ENCODE measurements around the gene ZDHHC8. TPM values are rescaled to one million over a fixed set of nuclear protein-coding genes. Genes with fewer than 3 reads are reported as not detected.

The ZDHHC8 gene
- total RNA-seq, 2 donors from 2014 or later: 82.2 to 82.3 TPM

DNA sequence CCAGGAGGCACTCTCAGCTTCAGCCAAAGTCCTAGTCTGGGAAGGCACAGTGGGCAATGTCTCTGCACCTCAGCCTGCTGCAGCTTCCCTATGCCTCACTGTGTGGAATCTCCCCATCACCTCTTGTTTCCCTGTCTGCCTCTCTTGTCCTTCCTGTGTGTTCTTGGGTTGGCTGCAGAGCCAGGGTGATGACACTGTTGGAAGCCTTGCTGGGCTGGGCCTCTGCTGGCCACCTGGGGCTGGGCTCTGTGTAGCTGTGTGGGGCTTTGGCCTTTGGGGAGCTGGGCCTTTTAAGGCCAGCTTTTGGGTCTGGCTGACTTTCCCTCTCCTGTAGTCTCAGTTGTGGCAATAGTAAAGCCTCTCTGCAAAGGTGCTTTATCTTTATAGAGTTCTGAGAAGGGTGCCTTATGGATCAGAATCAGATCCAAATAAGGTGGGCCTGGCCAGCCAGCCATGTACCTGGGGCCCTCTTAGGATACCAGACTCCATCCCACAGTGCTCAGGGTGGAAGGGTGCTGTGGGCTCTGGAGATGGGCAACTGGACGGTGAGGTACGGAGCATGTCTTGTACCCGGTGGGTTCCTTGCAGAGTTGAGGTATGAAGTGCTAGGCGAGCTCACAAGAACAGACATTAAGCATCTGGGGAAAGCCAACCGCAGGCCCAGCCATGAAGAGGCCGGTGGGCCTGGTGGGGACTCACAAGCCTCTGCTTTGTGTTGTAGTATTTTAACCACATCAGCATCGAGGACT, 26.0 kb upstream of the ZDHHC8 start:
- Histone ChIP-seq H3K9ac (ENCODE audit: extremely low read depth, low read length, poor library complexity, severe bottlenecking) (no peak overlapping the region), H3K27ac (ENCODE audit: low read depth, low read length) (peak overlapping the region; percentile 44), H3K4me1 (ENCODE audit: control insufficient read depth, insufficient read depth, low read length) (no peaks in the 10 kb centered on the region), H3K4me3 (ENCODE audit: low read length) (no peak overlapping the region), H3K27me3 (ENCODE audit: control insufficient read depth, insufficient read depth, low read length, poor library complexity, severe bottlenecking) (no peaks in the 10 kb centered on the region), H3K36me3 (ENCODE audit: control insufficient read depth, insufficient read depth, low read length) (peaks cover 82% of the 10 kb centered on the region), H3K9me3 (ENCODE audit: control insufficient read depth, low read length) (no peaks in the 10 kb centered on the region)
- Mint-ChIP-seq H3K4me1 (no peaks in the 10 kb centered on the region), H3K27me3 (ENCODE audit: insufficient read depth) (no peaks in the 10 kb centered on the region), H3K4me3 (no peak overlapping the region), H3K36me3 (ENCODE audit: low read depth) (peaks cover 63% of the 10 kb centered on the region), H3K27ac (no peak overlapping the region), H3K9me3 (no peaks in the 10 kb centered on the region)
- DNase-seq: no peak
- TF ChIP-seq, protein P1, sequence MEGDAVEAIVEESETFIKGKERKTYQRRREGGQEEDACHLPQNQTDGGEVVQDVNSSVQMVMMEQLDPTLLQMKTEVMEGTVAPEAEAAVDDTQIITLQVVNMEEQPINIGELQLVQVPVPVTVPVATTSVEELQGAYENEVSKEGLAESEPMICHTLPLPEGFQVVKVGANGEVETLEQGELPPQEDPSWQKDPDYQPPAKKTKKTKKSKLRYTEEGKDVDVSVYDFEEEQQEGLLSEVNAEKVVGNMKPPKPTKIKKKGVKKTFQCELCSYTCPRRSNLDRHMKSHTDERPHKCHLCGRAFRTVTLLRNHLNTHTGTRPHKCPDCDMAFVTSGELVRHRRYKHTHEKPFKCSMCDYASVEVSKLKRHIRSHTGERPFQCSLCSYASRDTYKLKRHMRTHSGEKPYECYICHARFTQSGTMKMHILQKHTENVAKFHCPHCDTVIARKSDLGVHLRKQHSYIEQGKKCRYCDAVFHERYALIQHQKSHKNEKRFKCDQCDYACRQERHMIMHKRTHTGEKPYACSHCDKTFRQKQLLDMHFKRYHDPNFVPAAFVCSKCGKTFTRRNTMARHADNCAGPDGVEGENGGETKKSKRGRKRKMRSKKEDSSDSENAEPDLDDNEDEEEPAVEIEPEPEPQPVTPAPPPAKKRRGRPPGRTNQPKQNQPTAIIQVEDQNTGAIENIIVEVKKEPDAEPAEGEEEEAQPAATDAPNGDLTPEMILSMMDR (conservative IDR thresholded peaks at IDR 0.05): no peak
- 96 to 100% methylated on average over 7 of the region's 7 CpGs for WGBS, 2 experiments (ENCODE audit: insufficient coverage in 1 of 2, insufficient read length in 1 of 2)

GRCh38 chr22:20106205-20106848, 25.3 kb upstream of the ZDHHC8 start:
- Histone ChIP-seq H3K4me3 (ENCODE audit: low read length) (no peak overlapping the region), H3K27ac (ENCODE audit: low read depth, low read length) (peak overlapping the region; percentile 44), H3K9me3 (ENCODE audit: control insufficient read depth, low read length) (no peaks in the 10 kb centered on the region), H3K27me3 (ENCODE audit: control insufficient read depth, insufficient read depth, low read length, poor library complexity, severe bottlenecking) (no peaks in the 10 kb centered on the region), H3K36me3 (ENCODE audit: control insufficient read depth, insufficient read depth, low read length) (peaks cover 80% of the 10 kb centered on the region), H3K9ac (ENCODE audit: extremely low read depth, low read length, poor library complexity, severe bottlenecking) (no peak overlapping the region), H3K4me1 (ENCODE audit: control insufficient read depth, insufficient read depth, low read length) (no peaks in the 10 kb centered on the region)
- H3K4me3 Mint-ChIP-seq: no peak overlapping the region
- H3K36me3 Mint-ChIP-seq (ENCODE audit: low read depth): peaks cover 61% of the 10 kb centered on the region
- TF ChIP-seq, protein P1 (conservative IDR thresholded peaks at IDR 0.05): no peak
- no peak for DNase-seq
- 94 to 96% methylated on average over 17 to 20 of the region's 20 CpGs for WGBS, 2 experiments (ENCODE audit: insufficient coverage in 1 of 2, insufficient read length in 1 of 2)
- no peaks in the 10 kb centered on the region for H3K9me3 Mint-ChIP-seq
- no peak overlapping the region for H3K27ac Mint-ChIP-seq
- H3K27me3 Mint-ChIP-seq (ENCODE audit: insufficient read depth): no peaks in the 10 kb centered on the region
- H3K4me1 Mint-ChIP-seq: no peaks in the 10 kb centered on the region

DNA sequence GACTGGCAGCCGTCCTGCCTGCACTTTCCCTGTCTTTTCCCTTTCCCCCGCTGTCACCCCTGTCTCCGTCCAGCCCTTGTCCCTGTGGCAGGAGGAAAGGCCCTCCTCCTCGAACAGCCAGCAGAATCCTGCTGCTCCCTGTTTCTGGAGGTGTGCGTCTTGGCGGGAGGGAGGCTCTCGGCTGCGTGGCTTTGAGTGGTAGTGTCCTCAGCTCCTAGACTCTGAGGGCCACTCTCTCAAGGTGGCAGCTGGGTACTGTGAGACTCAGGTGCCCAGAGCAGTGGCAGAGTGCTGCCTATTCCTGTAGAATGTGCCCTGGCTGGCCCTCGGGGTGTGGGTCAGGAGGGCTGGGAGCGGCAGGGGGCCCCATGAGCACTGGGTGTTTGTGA, 24.8 kb upstream of the ZDHHC8 start:
- H3K36me3 Mint-ChIP-seq (ENCODE audit: low read depth): peaks cover 60% of the 10 kb centered on the region
- no peak overlapping the region for H3K27ac Mint-ChIP-seq
- Histone ChIP-seq H3K9ac (ENCODE audit: extremely low read depth, low read length, poor library complexity, severe bottlenecking) (no peak overlapping the region), H3K4me3 (ENCODE audit: low read length) (no peak overlapping the region), H3K36me3 (ENCODE audit: control insufficient read depth, insufficient read depth, low read length) (peaks cover 76% of the 10 kb centered on the region), H3K27ac (ENCODE audit: low read depth, low read length) (no peak overlapping the region), H3K27me3 (ENCODE audit: control insufficient read depth, insufficient read depth, low read length, poor library complexity, severe bottlenecking) (no peaks in the 10 kb centered on the region), H3K4me1 (ENCODE audit: control insufficient read depth, insufficient read depth, low read length) (no peaks in the 10 kb centered on the region), H3K9me3 (ENCODE audit: control insufficient read depth, low read length) (no peaks in the 10 kb centered on the region)
- TF ChIP-seq, protein P1 (conservative IDR thresholded peaks at IDR 0.05): no peak
- H3K4me3 Mint-ChIP-seq: no peak overlapping the region
- no peaks in the 10 kb centered on the region for H3K27me3 Mint-ChIP-seq (ENCODE audit: insufficient read depth)
- WGBS, 2 experiments (ENCODE audit: insufficient coverage in 1 of 2, insufficient read length in 1 of 2): 94 to 97% methylated on average over 10 of the region's 10 CpGs
- no peaks in the 10 kb centered on the region for H3K4me1 Mint-ChIP-seq
- DNase-seq: no peak
- no peaks in the 10 kb centered on the region for H3K9me3 Mint-ChIP-seq
